GM19395 (cell line): ENCODE measurements around the gene MB21D2.

Experiments used
- ATAC-seq: cut with Tn5 transposase; IDR thresholded peaks from one replicate; pipeline ENCODE4 v1.9.1; 2021; ENCODE audit warnings: mild to moderate bottlenecking, moderate library complexity; ENCODE audit not compliant: unreplicated experiment

The MB21D2 gene

GRCh38 chr3:192835818-192836815 lies 81.5 kb downstream of the MB21D2 start:
- ATAC-seq, result no peak

GRCh38 chr3:192834428-192834827 lies 83.2 kb downstream of the MB21D2 start:
- ATAC-seq, result no peak

GRCh38 chr3:192833177-192833890 lies 84.3 kb downstream of the MB21D2 start:
- ATAC-seq, result no peak

DNA sequence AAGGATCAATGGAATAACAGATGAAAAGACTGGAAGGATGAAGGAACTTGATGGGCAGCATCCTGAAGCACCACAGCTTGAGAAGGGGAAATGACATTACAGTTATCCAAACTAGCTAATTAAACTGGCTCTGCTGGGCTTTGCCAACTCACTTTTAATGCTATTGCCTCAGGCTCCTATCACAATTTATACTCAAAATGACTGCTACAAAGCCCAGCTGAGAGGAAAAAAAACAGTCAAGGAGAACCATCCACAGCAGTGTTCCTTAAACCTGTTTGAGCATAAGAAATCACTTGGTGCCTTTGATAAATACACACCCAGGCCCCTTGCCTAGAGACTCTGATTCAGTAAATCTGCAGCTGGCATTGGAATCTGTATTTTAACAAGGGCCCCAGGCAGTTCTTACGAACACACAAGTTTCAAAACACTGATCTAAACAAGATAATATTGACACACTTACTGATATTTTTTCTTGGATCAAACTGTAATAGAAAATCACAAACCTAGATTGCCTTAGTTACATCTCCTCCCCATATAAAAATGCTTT lies 85.8 kb downstream of the MB21D2 start:
- ATAC-seq, result no peak

GRCh38 chr3:192831111-192831644 lies 86.5 kb downstream of the MB21D2 start:
- peak; percentile 38 for ATAC-seq

- ATAC-seq, result peak; percentile 46
Observed at GRCh38 chr3:192830291-192831110, 87.2 kb downstream of the MB21D2 start.

GRCh38 chr3:192827863-192828594 lies 89.6 kb downstream of the MB21D2 start:
- ATAC-seq, result no peak

DNA sequence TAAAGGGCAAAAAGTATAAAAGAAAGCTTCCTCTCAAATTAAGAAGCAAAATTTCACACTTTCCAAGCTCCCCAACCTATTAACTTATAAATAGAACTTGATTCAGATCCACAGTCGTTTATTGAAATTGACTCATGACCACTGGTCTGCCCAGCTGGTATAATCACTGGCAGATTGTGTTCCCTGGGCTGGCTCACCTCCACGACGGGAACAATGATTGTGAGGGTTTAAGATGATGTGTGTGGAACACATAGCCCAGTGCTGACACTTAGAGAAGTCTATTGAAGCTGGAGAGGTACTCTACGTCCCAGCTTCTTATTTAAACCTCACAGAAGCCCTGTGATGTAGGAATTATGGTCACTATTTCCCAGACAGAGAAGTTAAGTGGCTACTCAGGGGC lies 90.4 kb downstream of the MB21D2 start:
- ATAC-seq, result no peak

GRCh38 chr3:192826214-192827006 lies 91.2 kb downstream of the MB21D2 start:
- ATAC-seq, result no peak

- no peak for ATAC-seq
Observed at GRCh38 chr3:192825657-192826200, 91.9 kb downstream of the MB21D2 start.

GRCh38 chr3:192825216-192825615 lies 92.4 kb downstream of the MB21D2 start:
- ATAC-seq, result no peak

DNA sequence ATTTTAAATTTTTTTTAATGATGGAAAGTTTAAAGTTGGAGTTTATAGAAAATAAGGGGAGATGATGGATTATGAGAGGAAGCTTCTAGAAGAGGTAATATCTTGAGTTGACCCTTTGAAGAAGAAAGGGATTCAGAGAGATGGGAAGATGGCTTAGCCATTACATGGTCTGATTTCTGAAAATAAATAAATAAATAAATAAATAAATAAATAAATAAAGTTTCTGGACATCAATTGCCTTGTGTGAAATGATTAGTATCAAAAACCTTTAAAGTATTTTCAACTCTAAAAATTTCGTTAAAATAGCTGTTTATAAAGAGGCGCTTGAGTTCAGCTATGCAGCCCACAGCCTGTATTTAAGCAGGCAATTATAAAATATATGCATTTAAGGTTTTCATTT lies 93.3 kb downstream of the MB21D2 start:
- no peak for ATAC-seq

DNA sequence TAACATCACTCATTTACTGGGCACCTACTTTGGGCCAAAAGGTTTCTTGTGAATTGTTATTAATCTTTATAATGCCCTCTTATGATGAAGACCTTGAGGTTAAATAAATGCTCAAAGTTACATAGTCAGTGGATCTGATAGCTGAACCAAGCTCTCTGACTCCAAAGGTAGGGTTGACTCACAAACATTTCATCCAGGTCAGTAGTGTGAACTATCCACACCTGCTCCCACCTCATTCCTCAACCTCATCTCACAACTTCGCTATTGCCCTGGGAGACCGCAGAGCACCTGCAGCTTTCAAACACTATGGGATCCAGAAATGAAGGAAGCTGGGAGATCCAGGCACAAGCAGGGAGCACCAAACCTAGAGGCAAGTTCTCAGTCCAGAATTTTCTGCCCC lies 96.5 kb downstream of the MB21D2 start:
- no peak for ATAC-seq

DNA sequence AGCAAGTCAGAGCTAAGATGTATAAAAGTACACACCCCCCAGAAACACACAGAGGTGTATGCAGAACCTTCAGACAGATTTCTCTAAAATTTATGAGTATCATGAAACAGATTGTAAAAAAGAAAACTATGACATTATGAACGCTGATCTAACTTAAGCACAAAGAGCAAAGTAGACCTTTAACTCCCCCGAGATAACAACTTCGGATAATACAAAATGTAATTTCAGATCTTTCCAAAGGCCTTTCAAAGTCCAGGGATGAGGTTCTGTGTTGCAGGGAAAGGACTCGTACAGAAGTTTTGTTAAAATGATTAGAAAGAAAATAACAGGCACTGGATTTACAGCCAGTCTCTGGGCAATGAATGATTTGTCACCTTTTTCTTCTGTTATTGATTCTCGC lies 97.5 kb downstream of the MB21D2 start:
- no peak for ATAC-seq

DNA sequence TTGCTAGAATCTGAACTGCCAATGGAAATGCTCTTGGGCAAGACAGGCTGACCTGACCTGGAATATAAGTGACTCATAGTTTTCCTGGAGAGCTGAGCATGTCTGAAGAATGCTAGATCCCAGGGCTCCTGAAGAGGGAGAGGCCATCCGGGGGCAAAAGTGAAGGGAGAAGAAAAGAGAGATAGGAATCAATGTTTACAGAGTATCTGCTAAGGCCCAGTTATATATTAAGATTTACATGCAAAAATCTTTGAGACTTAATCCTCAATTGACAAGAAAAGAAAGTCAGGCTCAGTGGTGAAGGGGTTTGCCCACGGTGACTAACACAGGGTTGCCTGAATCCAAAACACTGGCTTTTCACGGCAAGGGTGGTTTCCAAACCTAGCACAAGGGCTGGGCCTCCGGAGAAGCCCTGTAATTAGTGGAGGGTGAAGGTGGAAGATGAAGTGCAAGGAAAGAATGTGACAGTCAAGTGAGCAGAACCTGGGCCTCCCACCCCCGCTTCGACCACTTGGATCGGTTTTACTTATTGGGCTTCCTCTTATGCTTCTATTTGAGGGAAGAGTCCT lies 98.6 kb downstream of the MB21D2 start:
- ATAC-seq, result no peak

GRCh38 chr3:192818126-192818525 lies 99.5 kb downstream of the MB21D2 start:
- no peak for ATAC-seq

DNA sequence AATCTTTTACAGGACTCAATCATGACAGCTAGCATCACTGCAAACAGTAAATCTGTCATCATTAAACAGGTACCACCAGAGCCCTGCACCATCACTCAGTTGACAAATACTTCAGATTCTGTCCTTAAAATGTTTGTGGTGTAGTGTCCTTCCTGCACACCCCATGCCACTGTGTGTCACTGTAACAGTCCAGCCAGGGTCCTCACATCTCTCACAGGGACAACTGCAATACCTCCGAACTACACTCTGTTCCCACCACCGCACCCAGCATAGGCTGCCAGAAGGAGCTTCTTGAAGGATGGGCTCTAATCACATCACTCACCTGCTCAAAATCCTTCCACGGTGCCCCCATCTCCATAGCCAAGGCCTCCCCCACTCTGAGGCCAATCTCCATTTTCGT lies 100.2 kb downstream of the MB21D2 start:
- ATAC-seq, result no peak

GRCh38 chr3:192817053-192817452 lies 100.6 kb downstream of the MB21D2 start:
- ATAC-seq, result no peak
